Measurements from ENCODE around the gene CDO1.

GRCh38 chr5:115796656-115797055 is 19.8 kb downstream of the CDO1 start:
- TF ChIP-seq ZNF331 (CRISPR knock-in tag; IDR thresholded peaks at IDR 0.05; ENCODE audit: low read depth) (no peak), CTCF (conservative IDR thresholded peaks at IDR 0.05; ENCODE audit: low read depth in 2 of 2) (no peak), EZH2 (IDR thresholded peaks at IDR 0.05; ENCODE audit: low read depth, unreplicated experiment) (no peak), JUNB (IDR thresholded peaks at IDR 0.05; ENCODE audit: unreplicated experiment) (no peak), CREB1 (CRISPR knock-in tag; IDR thresholded peaks at IDR 0.05; ENCODE audit: low read depth) (no peak), EZH2phosphoT487 (IDR thresholded peaks at IDR 0.05; ENCODE audit: unreplicated experiment) (no peak), POLR2AphosphoS5 (IDR thresholded peaks at IDR 0.05; ENCODE audit: low read depth) (no peak)

Measured in GM23338 (cell line).